GM18502 (cell line): Measurements from ENCODE around the gene NOL6.
"Not testable (repeated sequence)": the region's sequence is repeated elsewhere in the genome, so short reads cannot be mapped to it uniquely, and the experiment has no call there.

Experiments
- ATAC-seq: cut with Tn5 transposase; IDR thresholded peaks from one replicate; pipeline ENCODE4 v1.9.1; 2021; ENCODE audit warnings: mild to moderate bottlenecking; ENCODE audit not compliant: unreplicated experiment, poor library complexity

Gene NOL6

GRCh38 chr9:33473643-33474352, at the start of gene NOL6:
Gene NOL6 (minus strand): TSS chr9:33473924. CDS start chr9:33473842, 82 bp downstream.
- ATAC-seq: peak; percentile 100

GRCh38 chr9:33521861-33522260, 48.1 kb upstream of the NOL6 start:
- not testable (repeated sequence) for ATAC-seq

- not testable (repeated sequence) for ATAC-seq
Observed at GRCh38 chr9:33517934-33518577, 44.3 kb upstream of the NOL6 start.

GRCh38 chr9:33517373-33517772, 43.6 kb upstream of the NOL6 start:
- no peak for ATAC-seq

GRCh38 chr9:33516397-33516796, 42.7 kb upstream of the NOL6 start:
- not testable (repeated sequence) for ATAC-seq

GRCh38 chr9:33515342-33515995, 41.7 kb upstream of the NOL6 start:
- ATAC-seq: not testable (repeated sequence)

- not testable (repeated sequence) for ATAC-seq
Observed at GRCh38 chr9:33512535-33512934, 38.8 kb upstream of the NOL6 start.

GRCh38 chr9:33511184-33511517, 37.4 kb upstream of the NOL6 start:
- not testable (repeated sequence) for ATAC-seq

- ATAC-seq: peak; percentile 65
Observed at GRCh38 chr9:33510262-33511183, 36.8 kb upstream of the NOL6 start.

GRCh38 chr9:33506626-33507370, 33.1 kb upstream of the NOL6 start:
- no peak for ATAC-seq

GRCh38 chr9:33498387-33498786, 24.7 kb upstream of the NOL6 start:
- ATAC-seq: no peak

- ATAC-seq: not testable (repeated sequence)
Observed at GRCh38 chr9:33493819-33494218, 20.1 kb upstream of the NOL6 start.

GRCh38 chr9:33489066-33489465, 15.3 kb upstream of the NOL6 start:
- ATAC-seq: no peak

GRCh38 chr9:33485312-33485711, 11.6 kb upstream of the NOL6 start:
- ATAC-seq: not testable (repeated sequence)

GRCh38 chr9:33480976-33481375, 7.3 kb upstream of the NOL6 start:
- no peak for ATAC-seq

- no peak for ATAC-seq
Observed at GRCh38 chr9:33480106-33480505, 6.4 kb upstream of the NOL6 start.

GRCh38 chr9:33476503-33476902, 2.8 kb upstream of the NOL6 start:
- no peak for ATAC-seq

- no peak for ATAC-seq
Observed at GRCh38 chr9:33475357-33475756, 1.6 kb upstream of the NOL6 start.

- ATAC-seq: no peak
Observed at GRCh38 chr9:33472881-33473615, 676 bp downstream of the NOL6 start.
